Fibroblast of villous mesenchyme (primary cell): ENCODE data around the gene P3R3URF. TPM values are rescaled to one million over a fixed set of nuclear protein-coding genes. Genes with fewer than 3 reads are reported as not detected.

Experiments used
- DNase-seq: peaks from one replicate; pipeline ENCODE4 v3.0.0-alpha.2; 2010; ENCODE audit warnings: low read depth
- H3K4me3 ChIP-seq: 2 replicates; pipeline ENCODE4 v1.5.1; 2011; ENCODE audit warnings: low read depth, mild to moderate bottlenecking, low read length
- total RNA-seq: library from RNA; depleted of rRNA; stranded (reverse); fragments of >200 nt; gene quantifications from 2 replicates; pipeline ENCODE4 v1.2.3, GENCODE V29; 2012
- TF ChIP-seq, protein P1 (sequence below): IDR thresholded peaks from 2 replicates; pipeline ENCODE4 v1.5.1; 2012; ENCODE audit warnings: low read depth, mild to moderate bottlenecking, low read length; ENCODE audit not compliant: insufficient read depth

Gene P3R3URF
- total RNA-seq, 1 donor = not detected

DNA sequence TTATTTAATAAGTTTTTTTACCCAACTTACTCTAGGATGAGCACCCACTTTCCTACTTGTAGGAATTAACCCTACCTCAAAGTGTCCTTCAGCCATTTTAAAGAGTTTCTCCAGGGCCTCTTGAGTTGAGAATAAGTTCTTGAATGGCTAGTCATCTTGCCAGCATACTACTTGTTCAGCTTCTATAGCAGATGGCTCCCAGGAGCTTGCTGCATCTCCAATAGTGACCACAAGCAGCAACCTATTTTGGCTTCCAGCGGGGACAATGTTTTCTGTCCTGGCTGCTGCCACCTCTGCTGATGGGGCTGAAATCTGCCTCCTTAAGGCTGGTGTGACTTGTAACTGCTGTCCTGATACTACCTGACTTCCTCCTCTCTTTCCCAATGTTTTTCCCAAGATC is 23.1 kb downstream of the P3R3URF start:
- no peak for DNase-seq
- TF ChIP-seq, protein P1, sequence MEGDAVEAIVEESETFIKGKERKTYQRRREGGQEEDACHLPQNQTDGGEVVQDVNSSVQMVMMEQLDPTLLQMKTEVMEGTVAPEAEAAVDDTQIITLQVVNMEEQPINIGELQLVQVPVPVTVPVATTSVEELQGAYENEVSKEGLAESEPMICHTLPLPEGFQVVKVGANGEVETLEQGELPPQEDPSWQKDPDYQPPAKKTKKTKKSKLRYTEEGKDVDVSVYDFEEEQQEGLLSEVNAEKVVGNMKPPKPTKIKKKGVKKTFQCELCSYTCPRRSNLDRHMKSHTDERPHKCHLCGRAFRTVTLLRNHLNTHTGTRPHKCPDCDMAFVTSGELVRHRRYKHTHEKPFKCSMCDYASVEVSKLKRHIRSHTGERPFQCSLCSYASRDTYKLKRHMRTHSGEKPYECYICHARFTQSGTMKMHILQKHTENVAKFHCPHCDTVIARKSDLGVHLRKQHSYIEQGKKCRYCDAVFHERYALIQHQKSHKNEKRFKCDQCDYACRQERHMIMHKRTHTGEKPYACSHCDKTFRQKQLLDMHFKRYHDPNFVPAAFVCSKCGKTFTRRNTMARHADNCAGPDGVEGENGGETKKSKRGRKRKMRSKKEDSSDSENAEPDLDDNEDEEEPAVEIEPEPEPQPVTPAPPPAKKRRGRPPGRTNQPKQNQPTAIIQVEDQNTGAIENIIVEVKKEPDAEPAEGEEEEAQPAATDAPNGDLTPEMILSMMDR = no peak
- H3K4me3 ChIP-seq = no peak overlapping the region

DNA sequence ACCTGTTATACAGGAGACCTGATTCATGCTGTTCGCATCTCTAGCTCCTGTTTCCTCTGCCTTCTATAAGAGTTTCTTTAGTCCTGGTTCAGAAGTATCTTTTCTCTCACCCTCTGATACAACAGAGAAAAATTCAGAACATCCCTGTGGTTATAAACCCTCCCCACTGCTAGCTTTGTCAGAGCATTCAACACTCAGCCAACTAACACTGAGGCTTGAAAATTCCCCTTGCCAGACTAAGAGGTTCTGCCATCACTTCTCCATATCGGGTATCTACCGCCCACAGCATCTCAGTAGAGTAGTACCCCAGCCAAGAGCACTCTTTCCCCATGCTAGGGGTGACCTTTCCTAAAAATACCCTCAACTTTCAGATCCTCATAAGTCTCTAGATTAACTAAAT is 24.3 kb downstream of the P3R3URF start:
- TF ChIP-seq, protein P1 = no peak
- no peak for DNase-seq
- H3K4me3 ChIP-seq = no peak overlapping the region

DNA sequence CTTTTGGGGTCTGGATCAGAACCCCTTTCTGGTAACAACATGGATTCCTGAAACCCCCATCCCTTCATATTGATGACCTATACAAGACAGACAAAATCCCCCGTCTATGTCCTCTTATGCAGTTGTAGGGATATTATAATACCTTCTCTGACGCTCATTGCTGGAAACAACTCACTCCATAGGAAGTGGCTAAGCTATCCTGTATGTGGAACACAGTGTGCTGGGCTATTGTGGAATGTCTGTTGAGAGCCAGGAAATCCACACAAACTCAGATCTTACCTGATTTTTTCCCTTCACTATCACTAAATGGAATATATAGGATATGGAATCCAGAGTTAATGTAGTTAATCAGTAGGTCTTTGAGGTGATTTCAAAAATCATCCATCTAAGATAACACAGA is 26.2 kb downstream of the P3R3URF start:
- TF ChIP-seq, protein P1 = no peak
- no peak for DNase-seq
- no peak overlapping the region for H3K4me3 ChIP-seq

DNA sequence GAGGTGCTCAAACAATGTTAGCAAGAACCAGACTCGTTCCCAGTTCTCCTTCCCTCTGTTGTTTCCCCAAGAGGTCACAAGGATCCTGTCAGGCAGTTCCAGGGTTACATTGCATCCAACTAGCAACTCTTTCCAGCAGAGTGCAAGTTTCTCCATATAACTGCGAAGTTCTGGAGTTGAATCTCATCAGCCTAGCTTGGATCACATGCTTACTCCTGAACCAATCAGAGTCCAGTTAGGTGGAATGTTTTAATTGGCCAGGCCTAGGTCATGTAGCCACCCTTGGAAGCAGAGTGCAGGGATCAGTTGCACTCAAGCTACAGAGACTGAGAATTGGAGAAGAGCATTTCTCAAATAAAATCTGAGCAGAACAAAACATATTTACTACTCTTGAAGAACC is 28.0 kb downstream of the P3R3URF start:
- DNase-seq = no peak
- TF ChIP-seq, protein P1 = no peak
- no peak overlapping the region for H3K4me3 ChIP-seq

DNA sequence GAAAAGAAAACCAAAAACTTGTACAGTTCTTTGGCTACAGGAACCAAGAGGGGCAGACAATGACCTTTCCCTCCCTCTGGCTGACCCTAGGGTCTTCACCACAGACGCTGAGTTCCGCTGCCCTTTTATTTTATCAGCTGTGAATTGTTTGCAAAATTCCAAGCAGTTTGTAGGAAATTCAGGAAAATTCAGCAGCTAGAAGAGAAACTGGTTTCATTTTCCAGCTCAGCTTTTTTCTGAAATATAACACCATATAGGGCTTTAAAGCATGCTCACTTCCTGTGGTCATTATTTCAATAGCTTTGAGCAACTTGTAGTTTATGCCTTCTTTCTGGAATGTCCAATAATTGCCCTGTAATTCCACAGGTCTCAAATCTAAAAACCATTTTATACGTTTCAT is 38.4 kb downstream of the P3R3URF start:
- peak; percentile 60 for DNase-seq
- TF ChIP-seq, protein P1 = no peak
- H3K4me3 ChIP-seq = peak overlapping the region; percentile 54

DNA sequence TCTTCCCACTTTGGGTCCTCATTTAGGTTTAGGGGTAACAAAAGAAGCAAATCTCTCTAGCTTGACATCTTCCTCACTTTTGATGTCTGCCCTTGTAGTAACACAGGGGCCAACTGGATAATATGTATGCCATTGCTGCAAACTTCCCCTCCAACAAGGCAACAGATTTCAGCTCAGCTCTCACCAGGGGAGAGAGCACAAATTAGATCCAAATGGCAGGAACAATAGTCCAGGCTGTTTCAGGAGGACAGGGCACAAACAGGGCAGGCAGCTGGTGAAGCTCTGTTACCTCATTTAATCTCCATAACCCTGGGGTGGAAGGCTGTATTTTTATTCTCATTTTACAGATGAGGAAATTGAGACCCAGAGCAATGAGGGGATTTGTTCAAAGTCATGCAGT is 39.6 kb downstream of the P3R3URF start:
- no peak overlapping the region for H3K4me3 ChIP-seq
- DNase-seq = no peak
- TF ChIP-seq, protein P1 = no peak

DNA sequence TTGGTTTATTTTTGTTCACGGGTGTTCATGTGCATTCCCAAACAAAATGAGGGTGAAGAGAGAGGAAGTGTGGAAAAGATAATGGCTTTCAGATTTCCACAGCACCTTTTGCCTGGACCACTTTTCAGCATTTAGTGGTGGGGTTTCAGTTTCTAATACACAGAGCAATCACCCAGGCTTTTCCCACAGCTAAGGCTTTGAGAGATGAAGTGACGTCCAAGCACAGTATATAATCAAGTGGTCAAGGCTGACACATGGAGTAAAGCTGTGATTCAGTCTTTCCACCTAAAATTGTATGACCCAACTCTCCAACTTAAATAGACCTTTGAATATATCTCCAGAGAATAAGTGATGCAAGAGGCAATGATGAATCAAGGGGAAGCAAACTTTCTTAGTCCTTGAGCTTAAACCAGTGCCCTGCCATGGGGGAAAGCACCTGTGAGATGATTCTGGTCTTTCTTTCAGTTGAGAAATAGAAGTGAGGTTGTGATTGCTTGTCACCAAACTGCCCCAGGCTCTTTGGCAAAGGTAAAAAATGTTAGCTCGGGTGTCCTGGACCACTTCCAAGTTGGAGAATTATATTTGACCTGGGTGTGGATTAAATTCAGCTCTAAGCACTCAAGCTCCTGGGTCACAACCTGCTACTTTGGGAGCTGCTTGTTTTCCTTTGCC is 41.5 kb downstream of the P3R3URF start:
- TF ChIP-seq, protein P1 = no peak
- H3K4me3 ChIP-seq = no peak overlapping the region
- DNase-seq = peak; percentile 31
